ENCODE data around the gene TESK1.

- no peak for TF ChIP-seq EZH2 (IDR thresholded peaks at IDR 0.05; ENCODE audit: insufficient read depth, poor library complexity, severe bottlenecking)
- TF ChIP-seq EZH2phosphoT487 (IDR thresholded peaks at IDR 0.05; ENCODE audit: insufficient read depth, low read depth), result no peak
Measured at GRCh38 chr9:35619800-35620158, 14.7 kb downstream of the TESK1 start.

All from GM23248 (cell line).